ENCODE results near the gene TMEM233.

The TMEM233 gene

GRCh38 chr12:119593578-119594398, at the start of gene TMEM233:
Gene TMEM233 (plus strand): TSS chr12:119593774. CDS start chr12:119593849, 75 bp downstream.
- no peak for DNase-seq (ENCODE audit: low read depth)

- DNase-seq (ENCODE audit: low read depth), result peak; percentile 32
Observed at GRCh38 chr12:119544765-119545625, 48.6 kb upstream of the TMEM233 start.

GRCh38 chr12:119546340-119546739, 47.2 kb upstream of the TMEM233 start:
- no peak for DNase-seq (ENCODE audit: low read depth)

- DNase-seq (ENCODE audit: low read depth), result no peak
Observed at GRCh38 chr12:119547001-119547400, 46.6 kb upstream of the TMEM233 start.

GRCh38 chr12:119556854-119557253, 36.7 kb upstream of the TMEM233 start:
- DNase-seq (ENCODE audit: low read depth), result no peak

- DNase-seq (ENCODE audit: low read depth), result no peak
Observed at GRCh38 chr12:119565404-119565803, 28.2 kb upstream of the TMEM233 start.

GRCh38 chr12:119570771-119571170, 22.8 kb upstream of the TMEM233 start:
- no peak for DNase-seq (ENCODE audit: low read depth)

- no peak for DNase-seq (ENCODE audit: low read depth)
Observed at GRCh38 chr12:119573086-119573485, 20.5 kb upstream of the TMEM233 start.

GRCh38 chr12:119574255-119574654, 19.3 kb upstream of the TMEM233 start:
- no peak for DNase-seq (ENCODE audit: low read depth)

GRCh38 chr12:119576118-119576810, 17.3 kb upstream of the TMEM233 start:
- DNase-seq (ENCODE audit: low read depth), result no peak

GRCh38 chr12:119576915-119577314, 16.7 kb upstream of the TMEM233 start:
- DNase-seq (ENCODE audit: low read depth), result no peak

GRCh38 chr12:119578112-119578511, 15.5 kb upstream of the TMEM233 start:
- no peak for DNase-seq (ENCODE audit: low read depth)

GRCh38 chr12:119589097-119589496, 4.5 kb upstream of the TMEM233 start:
- DNase-seq (ENCODE audit: low read depth), result no peak

GRCh38 chr12:119589634-119590033, 3.9 kb upstream of the TMEM233 start:
- no peak for DNase-seq (ENCODE audit: low read depth)

GRCh38 chr12:119592232-119592631, 1.3 kb upstream of the TMEM233 start:
- no peak for DNase-seq (ENCODE audit: low read depth)

- DNase-seq (ENCODE audit: low read depth), result no peak
Observed at GRCh38 chr12:119594399-119594730, 791 bp downstream of the TMEM233 start.

GRCh38 chr12:119594772-119595445, 1.3 kb downstream of the TMEM233 start:
- no peak for DNase-seq (ENCODE audit: low read depth)

- DNase-seq (ENCODE audit: low read depth), result no peak
Observed at GRCh38 chr12:119598159-119598558, 4.6 kb downstream of the TMEM233 start.

GRCh38 chr12:119601877-119602733, 8.5 kb downstream of the TMEM233 start:
- DNase-seq (ENCODE audit: low read depth), result no peak

- DNase-seq (ENCODE audit: low read depth), result no peak
Observed at GRCh38 chr12:119602734-119603094, 9.1 kb downstream of the TMEM233 start.

- no peak for DNase-seq (ENCODE audit: low read depth)
Observed at GRCh38 chr12:119603767-119604166, 10.2 kb downstream of the TMEM233 start.
